T-helper 2 cell treated with Interferon-gamma antibody and Interleukin-4, amounts not matched to agents 5 μg/mL and 100 μg/mL, for 36 hours (primary cell): ENCODE measurements around the gene PLA2G4D.

Experiments used
- DNase-seq: peaks from one replicate; pipeline ENCODE4 v3.0.0; 2021; ENCODE audit warnings: low spot score
- H3K27ac Mint-ChIP-seq: one replicate; pipeline ENCODE4 v1.8.0; 2021; ENCODE audit warnings: mild to moderate bottlenecking, mixed read lengths
- H3K27me3 Mint-ChIP-seq: one replicate; pipeline ENCODE4 v1.8.0; 2021; ENCODE audit warnings: low read depth, mixed read lengths
- H3K36me3 Mint-ChIP-seq: one replicate; pipeline ENCODE4 v1.8.0; 2021; ENCODE audit warnings: low read depth, mixed read lengths
- H3K4me1 Mint-ChIP-seq: one replicate; pipeline ENCODE4 v1.8.0; 2021; ENCODE audit warnings: low read depth, mixed read lengths
- H3K4me3 Mint-ChIP-seq: one replicate; pipeline ENCODE4 v1.8.0; 2022; ENCODE audit warnings: mild to moderate bottlenecking, moderate library complexity, mixed read lengths
- H3K9me3 Mint-ChIP-seq: one replicate; pipeline ENCODE4 v1.8.0; 2021; ENCODE audit warnings: mixed read lengths

The PLA2G4D gene

GRCh38 chr15:42133886-42134502, 39.6 kb upstream of the PLA2G4D start:
- peak; percentile 34 for DNase-seq
- no peaks in the 10 kb centered on the region for H3K36me3 Mint-ChIP-seq
- peaks cover 1% of the 10 kb centered on the region for H3K4me1 Mint-ChIP-seq
- peaks cover 19% of the 10 kb centered on the region for H3K27me3 Mint-ChIP-seq
- H3K9me3 Mint-ChIP-seq = no peaks in the 10 kb centered on the region
- no peak overlapping the region for H3K27ac Mint-ChIP-seq
- no peak overlapping the region for H3K4me3 Mint-ChIP-seq

- Mint-ChIP-seq H3K4me1 (peaks cover 1% of the 10 kb centered on the region), H3K27me3 (peaks cover 19% of the 10 kb centered on the region), H3K36me3 (no peaks in the 10 kb centered on the region), H3K27ac (no peak overlapping the region), H3K9me3 (no peaks in the 10 kb centered on the region), H3K4me3 (no peak overlapping the region)
- DNase-seq = no peak
These were observed 39.0 kb upstream of the PLA2G4D start for GRCh38 chr15:42133356-42133755.

- H3K27ac Mint-ChIP-seq = no peak overlapping the region
- DNase-seq = no peak
These were observed 37.8 kb upstream of the PLA2G4D start for GRCh38 chr15:42131826-42132806.

GRCh38 chr15:42131006-42131405, 36.6 kb upstream of the PLA2G4D start:
- H3K27me3 Mint-ChIP-seq = peaks cover 25% of the 10 kb centered on the region
- no peak overlapping the region for H3K27ac Mint-ChIP-seq
- DNase-seq = no peak
- no peaks in the 10 kb centered on the region for H3K36me3 Mint-ChIP-seq
- H3K4me1 Mint-ChIP-seq = peaks cover 1% of the 10 kb centered on the region
- no peak overlapping the region for H3K4me3 Mint-ChIP-seq
- no peaks in the 10 kb centered on the region for H3K9me3 Mint-ChIP-seq

More at GRCh38 chr15:42131826-42132806, 37.8 kb upstream of the PLA2G4D start:
- Mint-ChIP-seq H3K4me1 (peaks cover 1% of the 10 kb centered on the region), H3K9me3 (no peaks in the 10 kb centered on the region), H3K27me3 (peaks cover 25% of the 10 kb centered on the region), H3K4me3 (no peak overlapping the region), H3K36me3 (no peaks in the 10 kb centered on the region)

GRCh38 chr15:42130246-42130986, 36.1 kb upstream of the PLA2G4D start:
- H3K36me3 Mint-ChIP-seq = no peaks in the 10 kb centered on the region
- peaks cover 1% of the 10 kb centered on the region for H3K4me1 Mint-ChIP-seq
- peaks cover 25% of the 10 kb centered on the region for H3K27me3 Mint-ChIP-seq
- H3K27ac Mint-ChIP-seq = no peak overlapping the region
- H3K4me3 Mint-ChIP-seq = no peak overlapping the region
- no peak for DNase-seq
- no peaks in the 10 kb centered on the region for H3K9me3 Mint-ChIP-seq

GRCh38 chr15:42129364-42129763, 35.0 kb upstream of the PLA2G4D start:
- no peaks in the 10 kb centered on the region for H3K9me3 Mint-ChIP-seq
- H3K27ac Mint-ChIP-seq = no peak overlapping the region
- no peaks in the 10 kb centered on the region for H3K36me3 Mint-ChIP-seq
- peaks cover 1% of the 10 kb centered on the region for H3K4me1 Mint-ChIP-seq
- DNase-seq = no peak
- H3K4me3 Mint-ChIP-seq = no peak overlapping the region
- H3K27me3 Mint-ChIP-seq = peaks cover 27% of the 10 kb centered on the region

GRCh38 chr15:42128476-42128875, 34.1 kb upstream of the PLA2G4D start:
- no peak for DNase-seq
- Mint-ChIP-seq H3K4me1 (peaks cover 1% of the 10 kb centered on the region), H3K9me3 (no peaks in the 10 kb centered on the region), H3K36me3 (no peaks in the 10 kb centered on the region), H3K27me3 (peaks cover 26% of the 10 kb centered on the region), H3K27ac (no peak overlapping the region), H3K4me3 (no peak overlapping the region)

GRCh38 chr15:42123546-42123945, 29.2 kb upstream of the PLA2G4D start:
- Mint-ChIP-seq H3K4me1 (peaks cover 2% of the 10 kb centered on the region), H3K27me3 (peaks cover 8% of the 10 kb centered on the region), H3K9me3 (no peaks in the 10 kb centered on the region), H3K36me3 (no peaks in the 10 kb centered on the region), H3K4me3 (no peak overlapping the region), H3K27ac (no peak overlapping the region)
- no peak for DNase-seq

GRCh38 chr15:42121682-42122081, 27.3 kb upstream of the PLA2G4D start:
- no peak overlapping the region for H3K27ac Mint-ChIP-seq
- no peak overlapping the region for H3K4me3 Mint-ChIP-seq
- H3K36me3 Mint-ChIP-seq = no peaks in the 10 kb centered on the region
- no peak for DNase-seq
- H3K9me3 Mint-ChIP-seq = no peaks in the 10 kb centered on the region
- peaks cover 2% of the 10 kb centered on the region for H3K4me1 Mint-ChIP-seq
- peaks cover 2% of the 10 kb centered on the region for H3K27me3 Mint-ChIP-seq

- no peak overlapping the region for H3K27ac Mint-ChIP-seq
- no peaks in the 10 kb centered on the region for H3K36me3 Mint-ChIP-seq
- peaks cover 5% of the 10 kb centered on the region for H3K27me3 Mint-ChIP-seq
- H3K4me3 Mint-ChIP-seq = no peak overlapping the region
- H3K9me3 Mint-ChIP-seq = no peaks in the 10 kb centered on the region
- DNase-seq = no peak
- H3K4me1 Mint-ChIP-seq = peaks cover 2% of the 10 kb centered on the region
These were observed 26.7 kb upstream of the PLA2G4D start for GRCh38 chr15:42121021-42121420.

- no peak overlapping the region for H3K4me3 Mint-ChIP-seq
- H3K36me3 Mint-ChIP-seq = no peaks in the 10 kb centered on the region
- H3K4me1 Mint-ChIP-seq = peaks cover 2% of the 10 kb centered on the region
These were observed 25.9 kb upstream of the PLA2G4D start for GRCh38 chr15:42120285-42120684.

GRCh38 chr15:42119446-42119760, 25.0 kb upstream of the PLA2G4D start:
- DNase-seq = no peak
- no peaks in the 10 kb centered on the region for H3K36me3 Mint-ChIP-seq
- peaks cover 11% of the 10 kb centered on the region for H3K27me3 Mint-ChIP-seq
- no peaks in the 10 kb centered on the region for H3K9me3 Mint-ChIP-seq
- no peak overlapping the region for H3K4me3 Mint-ChIP-seq
- H3K4me1 Mint-ChIP-seq = peaks cover 2% of the 10 kb centered on the region
- H3K27ac Mint-ChIP-seq = no peak overlapping the region

More at GRCh38 chr15:42120285-42120684, 25.9 kb upstream of the PLA2G4D start:
- DNase-seq = no peak
- Mint-ChIP-seq H3K9me3 (no peaks in the 10 kb centered on the region), H3K27ac (no peak overlapping the region), H3K27me3 (peaks cover 9% of the 10 kb centered on the region)

GRCh38 chr15:42118650-42119445, 24.5 kb upstream of the PLA2G4D start:
- H3K4me1 Mint-ChIP-seq = peaks cover 2% of the 10 kb centered on the region
- DNase-seq = no peak
- H3K27ac Mint-ChIP-seq = no peak overlapping the region
- H3K4me3 Mint-ChIP-seq = no peak overlapping the region
- H3K27me3 Mint-ChIP-seq = peaks cover 11% of the 10 kb centered on the region
- H3K9me3 Mint-ChIP-seq = no peaks in the 10 kb centered on the region
- H3K36me3 Mint-ChIP-seq = no peaks in the 10 kb centered on the region
